ENCODE data around the gene ANGPT4. TPM values are rescaled to one million over a fixed set of nuclear protein-coding genes. Genes with fewer than 3 reads are reported as not detected.

ANGPT4 gene
- total RNA-seq, 1 donor from 2014 or later = 0.22 TPM

GRCh38 chr20:872855-873520, 43.1 kb downstream of the ANGPT4 start:
- H3K27me3 Mint-ChIP-seq (ENCODE audit: unreplicated experiment) = peaks cover 5% of the 10 kb centered on the region
- no peaks in the 10 kb centered on the region for H3K36me3 Mint-ChIP-seq (ENCODE audit: unreplicated experiment)
- peaks cover 17% of the 10 kb centered on the region for H3K4me1 Mint-ChIP-seq (ENCODE audit: low read depth, unreplicated experiment)
- TF ChIP-seq, protein P1, sequence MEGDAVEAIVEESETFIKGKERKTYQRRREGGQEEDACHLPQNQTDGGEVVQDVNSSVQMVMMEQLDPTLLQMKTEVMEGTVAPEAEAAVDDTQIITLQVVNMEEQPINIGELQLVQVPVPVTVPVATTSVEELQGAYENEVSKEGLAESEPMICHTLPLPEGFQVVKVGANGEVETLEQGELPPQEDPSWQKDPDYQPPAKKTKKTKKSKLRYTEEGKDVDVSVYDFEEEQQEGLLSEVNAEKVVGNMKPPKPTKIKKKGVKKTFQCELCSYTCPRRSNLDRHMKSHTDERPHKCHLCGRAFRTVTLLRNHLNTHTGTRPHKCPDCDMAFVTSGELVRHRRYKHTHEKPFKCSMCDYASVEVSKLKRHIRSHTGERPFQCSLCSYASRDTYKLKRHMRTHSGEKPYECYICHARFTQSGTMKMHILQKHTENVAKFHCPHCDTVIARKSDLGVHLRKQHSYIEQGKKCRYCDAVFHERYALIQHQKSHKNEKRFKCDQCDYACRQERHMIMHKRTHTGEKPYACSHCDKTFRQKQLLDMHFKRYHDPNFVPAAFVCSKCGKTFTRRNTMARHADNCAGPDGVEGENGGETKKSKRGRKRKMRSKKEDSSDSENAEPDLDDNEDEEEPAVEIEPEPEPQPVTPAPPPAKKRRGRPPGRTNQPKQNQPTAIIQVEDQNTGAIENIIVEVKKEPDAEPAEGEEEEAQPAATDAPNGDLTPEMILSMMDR (IDR thresholded peaks at IDR 0.05; ENCODE audit: partially characterized antibody, unreplicated experiment) = no peak
- DNase-seq = peak; percentile 64
- H3K27ac Mint-ChIP-seq (ENCODE audit: unreplicated experiment) = peak overlapping the region; percentile 67
- peak overlapping the region; percentile 60 for H3K4me3 Mint-ChIP-seq (ENCODE audit: unreplicated experiment)
- peaks cover 7% of the 10 kb centered on the region for H3K9me3 Mint-ChIP-seq (ENCODE audit: unreplicated experiment)

- TF ChIP-seq, protein P1 (IDR thresholded peaks at IDR 0.05; ENCODE audit: partially characterized antibody, unreplicated experiment) = no peak
- H3K27me3 Mint-ChIP-seq (ENCODE audit: unreplicated experiment) = peaks cover 5% of the 10 kb centered on the region
- H3K9me3 Mint-ChIP-seq (ENCODE audit: unreplicated experiment) = peaks cover 7% of the 10 kb centered on the region
- no peaks in the 10 kb centered on the region for H3K36me3 Mint-ChIP-seq (ENCODE audit: unreplicated experiment)
- H3K4me1 Mint-ChIP-seq (ENCODE audit: low read depth, unreplicated experiment) = peaks cover 17% of the 10 kb centered on the region
- no peak overlapping the region for H3K4me3 Mint-ChIP-seq (ENCODE audit: unreplicated experiment)
- no peak for DNase-seq
- no peak overlapping the region for H3K27ac Mint-ChIP-seq (ENCODE audit: unreplicated experiment)
These were observed 44.2 kb downstream of the ANGPT4 start for GRCh38 chr20:871948-872347.

GRCh38 chr20:871436-871835, 44.7 kb downstream of the ANGPT4 start:
- DNase-seq = no peak
- H3K4me3 Mint-ChIP-seq (ENCODE audit: unreplicated experiment) = no peak overlapping the region
- H3K36me3 Mint-ChIP-seq (ENCODE audit: unreplicated experiment) = no peaks in the 10 kb centered on the region
- H3K27me3 Mint-ChIP-seq (ENCODE audit: unreplicated experiment) = peaks cover 5% of the 10 kb centered on the region
- TF ChIP-seq, protein P1 (IDR thresholded peaks at IDR 0.05; ENCODE audit: partially characterized antibody, unreplicated experiment) = no peak
- no peak overlapping the region for H3K27ac Mint-ChIP-seq (ENCODE audit: unreplicated experiment)
- H3K4me1 Mint-ChIP-seq (ENCODE audit: low read depth, unreplicated experiment) = peaks cover 17% of the 10 kb centered on the region
- peaks cover 7% of the 10 kb centered on the region for H3K9me3 Mint-ChIP-seq (ENCODE audit: unreplicated experiment)

- DNase-seq = no peak
- Mint-ChIP-seq H3K27me3 (ENCODE audit: unreplicated experiment) (peaks cover 5% of the 10 kb centered on the region), H3K36me3 (ENCODE audit: unreplicated experiment) (no peaks in the 10 kb centered on the region), H3K4me3 (ENCODE audit: unreplicated experiment) (no peak overlapping the region), H3K27ac (ENCODE audit: unreplicated experiment) (no peak overlapping the region), H3K4me1 (ENCODE audit: low read depth, unreplicated experiment) (peaks cover 15% of the 10 kb centered on the region), H3K9me3 (ENCODE audit: unreplicated experiment) (peaks cover 7% of the 10 kb centered on the region)
- TF ChIP-seq, protein P1 (IDR thresholded peaks at IDR 0.05; ENCODE audit: partially characterized antibody, unreplicated experiment) = no peak
These were observed 45.4 kb downstream of the ANGPT4 start for GRCh38 chr20:870758-871157.

DNA sequence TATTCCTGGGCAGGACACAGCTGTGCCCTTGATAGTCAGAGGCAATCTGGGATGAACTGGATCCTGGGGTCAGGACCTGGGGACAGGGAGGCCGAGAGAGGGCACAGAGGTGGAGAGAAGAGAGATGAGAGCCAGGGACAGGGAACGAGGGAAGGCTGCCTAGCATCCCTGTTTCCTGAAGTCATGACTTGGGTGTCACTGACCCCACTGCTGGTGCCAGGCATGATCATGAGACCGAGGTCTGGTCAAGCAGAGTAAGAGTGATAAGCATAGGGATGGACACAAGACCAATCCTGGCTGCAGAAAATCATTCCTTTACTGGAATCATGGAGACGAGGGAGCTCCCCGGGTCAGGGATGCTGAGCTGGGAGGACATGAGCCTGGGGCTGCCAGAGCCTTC, 46.5 kb downstream of the ANGPT4 start:
- H3K27me3 Mint-ChIP-seq (ENCODE audit: unreplicated experiment) = peaks cover 3% of the 10 kb centered on the region
- H3K9me3 Mint-ChIP-seq (ENCODE audit: unreplicated experiment) = peaks cover 3% of the 10 kb centered on the region
- H3K4me1 Mint-ChIP-seq (ENCODE audit: low read depth, unreplicated experiment) = peaks cover 9% of the 10 kb centered on the region
- TF ChIP-seq, protein P1 (IDR thresholded peaks at IDR 0.05; ENCODE audit: partially characterized antibody, unreplicated experiment) = no peak
- DNase-seq = no peak
- no peaks in the 10 kb centered on the region for H3K36me3 Mint-ChIP-seq (ENCODE audit: unreplicated experiment)
- no peak overlapping the region for H3K4me3 Mint-ChIP-seq (ENCODE audit: unreplicated experiment)
- no peak overlapping the region for H3K27ac Mint-ChIP-seq (ENCODE audit: unreplicated experiment)

Measured in glutamatergic neuron (in vitro differentiated cells).